T-helper 22 cell (primary cell): ENCODE measurements around the gene BRF1.

ENCODE experiments used
- DNase-seq: peaks from one replicate; pipeline ENCODE4 v3.0.0-alpha.2; 2020; ENCODE audit warnings: low read depth

BRF1 gene

GRCh38 chr14:105210266-105211025 lies 90.4 kb downstream of the BRF1 start:
- DNase-seq = no peak

- no peak for DNase-seq
Observed at GRCh38 chr14:105209646-105210045, 91.2 kb downstream of the BRF1 start.

GRCh38 chr14:105209091-105209490 lies 91.7 kb downstream of the BRF1 start:
- no peak for DNase-seq

- no peak for DNase-seq
Observed at GRCh38 chr14:105208738-105209075, 92.1 kb downstream of the BRF1 start.

GRCh38 chr14:105207996-105208737 lies 92.6 kb downstream of the BRF1 start:
- no peak for DNase-seq

- no peak for DNase-seq
Observed at GRCh38 chr14:105207460-105207901, 93.3 kb downstream of the BRF1 start.

- no peak for DNase-seq
Observed at GRCh38 chr14:105206873-105207272, 93.9 kb downstream of the BRF1 start.

- DNase-seq = no peak
Observed at GRCh38 chr14:105205673-105206208, 95.1 kb downstream of the BRF1 start.

GRCh38 chr14:105204931-105205672 lies 95.7 kb downstream of the BRF1 start:
- DNase-seq = no peak

GRCh38 chr14:105204206-105204930 lies 96.4 kb downstream of the BRF1 start:
- DNase-seq = no peak

- no peak for DNase-seq
Observed at GRCh38 chr14:105203701-105204100, 97.1 kb downstream of the BRF1 start.

GRCh38 chr14:105203057-105203531 lies 97.7 kb downstream of the BRF1 start:
- no peak for DNase-seq

GRCh38 chr14:105201925-105202513 lies 98.8 kb downstream of the BRF1 start:
- no peak for DNase-seq

GRCh38 chr14:105201156-105201924 lies 99.5 kb downstream of the BRF1 start:
- DNase-seq = no peak

GRCh38 chr14:105200641-105201040 lies 100.2 kb downstream of the BRF1 start:
- no peak for DNase-seq

- DNase-seq = no peak
Observed at GRCh38 chr14:105200074-105200473, 100.7 kb downstream of the BRF1 start.

GRCh38 chr14:105199093-105199492 lies 101.7 kb downstream of the BRF1 start:
- DNase-seq = no peak

- DNase-seq = no peak
Observed at GRCh38 chr14:105198588-105198987, 102.2 kb downstream of the BRF1 start.

- DNase-seq = no peak
Observed at GRCh38 chr14:105197211-105197641, 103.6 kb downstream of the BRF1 start.

- DNase-seq = no peak
Observed at GRCh38 chr14:105196265-105196960, 104.4 kb downstream of the BRF1 start.
